GM10248 (cell line): ENCODE results near the gene NLGN3.

Experiments
- CTCF ChIA-PET: fragments of 300-600 bp; sonication (Branson Sonifier 250); formaldehyde crosslinking; extraction: SDS; loops from one replicate; lab custom pipeline; 2021; ENCODE audit warnings: antibody characterized with exemption; lab: Yijun Ruan, JAX
- POLR2A ChIA-PET: fragments of 350-650 bp; sonication (Branson Sonifier 250); formaldehyde crosslinking; extraction: SDS; loops from one replicate; lab custom pipeline; 2020; ENCODE audit warnings: antibody characterized with exemption; lab: Yijun Ruan, JAX
- DNase-seq: peaks from one replicate; pipeline ENCODE4 v3.0.0; 2012; ENCODE audit errors: extremely low spot score
- TF ChIP-seq, protein P1 (sequence below): IDR thresholded peaks from 2 replicates; pipeline ENCODE4 v1.5.1; 2012; ENCODE audit warnings: mild to moderate bottlenecking, low read depth; ENCODE audit errors: extremely low read depth, missing control alignments, control extremely low read depth

NLGN3 gene

DNA sequence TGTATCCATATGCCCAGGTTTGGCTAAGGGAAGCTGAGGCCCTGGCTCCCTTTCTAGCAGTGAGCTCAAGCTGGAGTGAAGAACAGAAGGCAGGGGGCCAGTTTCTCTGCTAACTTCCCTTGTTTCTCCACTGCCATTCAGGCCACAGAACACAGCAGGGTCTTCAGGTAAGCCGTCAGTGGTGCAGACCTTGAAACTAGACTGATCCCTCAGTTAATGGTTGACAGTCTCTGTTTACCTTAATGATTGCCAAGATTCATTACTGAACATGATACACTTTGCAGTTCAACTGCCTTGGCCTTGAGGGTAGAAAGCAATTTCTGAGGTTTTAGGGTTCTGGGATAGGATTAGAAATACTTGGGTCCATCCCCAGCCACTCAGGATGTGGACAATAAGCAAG lies 69.5 kb downstream of the NLGN3 start:
- no peak for DNase-seq
- TF ChIP-seq, protein P1, sequence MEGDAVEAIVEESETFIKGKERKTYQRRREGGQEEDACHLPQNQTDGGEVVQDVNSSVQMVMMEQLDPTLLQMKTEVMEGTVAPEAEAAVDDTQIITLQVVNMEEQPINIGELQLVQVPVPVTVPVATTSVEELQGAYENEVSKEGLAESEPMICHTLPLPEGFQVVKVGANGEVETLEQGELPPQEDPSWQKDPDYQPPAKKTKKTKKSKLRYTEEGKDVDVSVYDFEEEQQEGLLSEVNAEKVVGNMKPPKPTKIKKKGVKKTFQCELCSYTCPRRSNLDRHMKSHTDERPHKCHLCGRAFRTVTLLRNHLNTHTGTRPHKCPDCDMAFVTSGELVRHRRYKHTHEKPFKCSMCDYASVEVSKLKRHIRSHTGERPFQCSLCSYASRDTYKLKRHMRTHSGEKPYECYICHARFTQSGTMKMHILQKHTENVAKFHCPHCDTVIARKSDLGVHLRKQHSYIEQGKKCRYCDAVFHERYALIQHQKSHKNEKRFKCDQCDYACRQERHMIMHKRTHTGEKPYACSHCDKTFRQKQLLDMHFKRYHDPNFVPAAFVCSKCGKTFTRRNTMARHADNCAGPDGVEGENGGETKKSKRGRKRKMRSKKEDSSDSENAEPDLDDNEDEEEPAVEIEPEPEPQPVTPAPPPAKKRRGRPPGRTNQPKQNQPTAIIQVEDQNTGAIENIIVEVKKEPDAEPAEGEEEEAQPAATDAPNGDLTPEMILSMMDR: no peak
- ChIA-PET CTCF (interaction anchor here (1.6 kb wide), 1 partner anchor 14 kb away, joined by 3 read pairs; no protein-coding TSS in a partner anchor), POLR2A (no interaction called here)

DNA sequence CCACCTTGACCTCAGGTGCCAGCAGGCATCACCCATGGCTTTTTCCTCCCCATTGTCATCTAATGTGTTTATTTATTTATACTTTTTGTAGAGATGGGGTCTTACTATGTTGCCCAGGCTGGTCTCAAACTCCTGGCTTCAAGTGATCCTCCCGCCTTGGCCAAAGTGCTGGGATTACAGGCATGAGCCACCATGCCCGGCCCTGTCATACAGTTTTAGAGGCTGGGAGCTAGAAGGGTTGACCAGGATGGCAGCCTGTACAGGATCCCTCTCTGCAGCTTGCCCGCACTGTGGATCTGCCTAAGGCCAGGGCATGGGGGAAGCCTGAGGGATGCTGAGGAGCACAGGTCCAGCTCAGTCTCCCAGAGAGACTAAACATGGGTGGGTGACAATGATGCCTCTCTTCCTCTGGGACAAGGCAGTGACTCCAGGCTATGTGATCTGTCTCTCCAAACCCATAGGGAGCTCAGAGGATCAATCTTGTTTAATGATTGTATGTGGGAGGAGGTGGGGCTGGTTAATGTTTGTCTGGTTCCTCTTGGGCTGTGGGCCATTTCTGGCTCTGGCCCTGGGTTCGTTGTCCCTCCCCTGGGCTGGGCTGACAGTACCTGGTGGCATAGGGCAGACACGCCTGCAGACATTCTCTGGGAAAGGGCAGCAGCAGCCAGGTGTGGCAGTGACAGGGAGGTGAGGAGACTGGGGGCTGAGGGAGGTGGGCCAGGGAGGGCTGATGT lies 70.1 kb downstream of the NLGN3 start:
- TF ChIP-seq, protein P1: no peak
- DNase-seq: no peak
- ChIA-PET CTCF (interaction anchor here (1.6 kb wide), 1 partner anchor 14 kb away, joined by 3 read pairs; no protein-coding TSS in a partner anchor), POLR2A (no interaction called here)

DNA sequence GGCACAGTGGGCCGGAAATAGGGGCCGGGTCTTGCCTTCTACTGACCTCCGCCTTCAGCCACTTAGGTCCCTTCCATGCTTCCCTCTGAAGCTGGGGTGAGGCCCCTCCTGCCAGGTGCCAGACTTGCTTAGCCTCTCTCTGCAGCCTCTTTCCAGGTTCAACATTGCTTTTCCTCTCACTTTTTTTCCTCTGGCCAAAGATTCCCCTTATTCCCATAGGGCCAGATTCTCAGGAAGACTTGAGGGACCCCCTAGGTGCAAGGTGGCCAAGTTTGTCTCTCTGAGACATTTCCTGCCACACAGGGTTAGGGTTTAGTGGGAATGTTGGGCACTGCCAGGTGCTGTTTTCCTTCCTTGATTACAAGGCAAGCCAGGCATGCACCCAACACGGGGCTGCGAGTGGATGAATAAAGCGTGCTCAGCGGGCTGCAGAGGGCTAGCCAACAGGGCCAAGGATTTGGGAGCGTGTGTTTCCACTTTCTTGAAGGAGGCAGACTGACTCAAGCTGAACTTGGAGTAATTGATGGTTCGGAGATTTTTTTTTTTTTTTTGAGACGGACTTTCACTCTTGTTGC lies 70.8 kb downstream of the NLGN3 start:
- no peak for DNase-seq
- ChIA-PET CTCF (no interaction called here), POLR2A (no interaction called here)
- TF ChIP-seq, protein P1: no peak

DNA sequence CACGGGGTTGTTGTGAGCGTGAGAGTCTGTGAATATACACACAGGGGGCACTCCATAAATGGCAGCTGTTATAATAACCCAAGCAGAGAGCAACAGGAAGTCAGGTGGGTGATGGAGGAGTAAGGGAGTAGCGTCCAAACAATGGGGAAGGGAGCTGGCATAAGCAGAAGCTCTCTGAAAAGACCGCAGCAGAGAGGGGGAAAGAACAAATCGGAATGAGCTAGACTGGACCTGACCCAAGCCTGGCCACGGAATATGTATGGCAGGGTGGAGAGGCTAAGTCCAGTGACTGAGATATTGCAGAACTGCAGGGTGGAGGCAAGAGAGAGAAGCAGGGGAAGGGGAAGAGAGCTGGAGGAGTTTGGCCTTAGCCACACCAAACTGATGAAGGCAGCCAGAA lies 71.8 kb downstream of the NLGN3 start:
- ChIA-PET CTCF (no interaction called here), POLR2A (no interaction called here)
- no peak for DNase-seq
- TF ChIP-seq, protein P1: no peak

DNA sequence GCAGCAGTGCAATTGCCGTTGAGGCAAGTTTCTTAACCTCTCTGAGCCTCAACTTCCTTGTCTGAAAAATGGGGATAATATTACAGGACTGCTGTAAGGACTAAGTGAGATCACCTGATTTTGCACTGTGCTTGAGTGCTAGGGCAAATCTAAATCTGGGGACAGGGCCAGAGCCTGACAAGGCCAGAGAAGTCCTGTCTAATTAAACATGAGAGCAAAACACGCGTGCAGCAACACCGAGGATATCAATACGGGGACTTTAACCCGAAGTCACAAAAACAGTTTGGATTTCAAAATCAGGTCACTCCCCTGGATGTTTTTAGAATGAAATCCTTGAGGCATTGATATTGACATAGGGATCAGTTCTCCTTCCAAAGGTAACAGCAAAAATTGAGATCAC lies 72.7 kb downstream of the NLGN3 start:
- ChIA-PET POLR2A (no interaction called here), CTCF (no interaction called here)
- DNase-seq: no peak
- TF ChIP-seq, protein P1: no peak
